Measurements from ENCODE around the gene RNF11.
"Not testable (repeated sequence)": the region's sequence is repeated elsewhere in the genome, so short reads cannot be mapped to it uniquely, and the experiment has no call there.

The RNF11 gene

GRCh38 chr1:51227231-51227960, 8.7 kb upstream of the RNF11 start:
- DNase-seq (ENCODE audit: low read depth, low spot score): not testable (repeated sequence)

DNA sequence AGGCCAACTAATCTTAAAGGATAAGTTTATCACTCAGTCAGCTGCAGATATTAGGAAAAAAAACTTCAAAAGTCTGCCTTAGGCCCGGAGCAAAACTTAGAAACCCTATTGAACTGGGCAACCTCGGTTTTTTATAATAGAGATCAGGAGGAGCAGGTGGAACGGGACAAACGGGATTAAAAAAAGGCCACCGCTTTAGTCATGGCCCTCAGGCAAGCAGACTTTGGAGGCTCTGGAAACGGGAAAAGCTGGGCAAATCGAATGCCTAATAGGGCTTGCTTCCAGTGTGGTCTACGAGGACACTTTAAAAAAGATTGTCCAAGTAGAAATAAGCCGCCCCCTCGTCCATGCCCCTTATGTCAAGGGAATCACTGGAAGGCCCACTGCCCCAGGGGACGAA, 7.6 kb upstream of the RNF11 start:
- not testable (repeated sequence) for DNase-seq (ENCODE audit: low read depth, low spot score)

DNA sequence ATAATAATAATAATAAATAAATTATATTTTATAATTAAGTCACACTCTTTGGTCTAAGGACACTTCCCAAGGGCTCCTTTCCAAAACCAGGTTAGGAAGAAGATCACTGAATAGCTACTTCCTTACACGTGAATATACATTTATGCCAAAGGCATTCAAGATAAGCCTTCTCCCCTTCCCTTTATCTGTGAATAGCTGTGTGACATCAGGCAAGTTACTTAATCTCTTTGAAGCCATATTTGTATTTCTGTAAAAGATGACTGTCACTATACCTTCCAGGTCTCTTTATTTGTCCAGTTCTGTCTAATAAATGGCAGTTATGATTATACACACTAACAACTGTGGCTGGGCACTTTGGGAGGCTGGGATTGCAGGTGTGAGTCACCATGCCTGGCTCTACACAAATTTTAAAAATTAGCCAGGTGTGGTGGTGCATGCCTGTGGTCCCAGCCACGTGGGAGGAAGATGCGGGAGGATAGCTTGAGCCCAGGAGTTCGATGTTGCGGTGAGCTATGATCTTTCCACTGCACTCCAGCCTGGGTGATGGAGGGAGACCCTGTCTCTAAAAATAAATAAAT, 5.5 kb upstream of the RNF11 start:
- no peak for DNase-seq (ENCODE audit: low read depth, low spot score)

GRCh38 chr1:51231120-51231519, 5.0 kb upstream of the RNF11 start:
- no peak for DNase-seq (ENCODE audit: low read depth, low spot score)

GRCh38 chr1:51231896-51232295, 4.2 kb upstream of the RNF11 start:
- DNase-seq (ENCODE audit: low read depth, low spot score): no peak

DNA sequence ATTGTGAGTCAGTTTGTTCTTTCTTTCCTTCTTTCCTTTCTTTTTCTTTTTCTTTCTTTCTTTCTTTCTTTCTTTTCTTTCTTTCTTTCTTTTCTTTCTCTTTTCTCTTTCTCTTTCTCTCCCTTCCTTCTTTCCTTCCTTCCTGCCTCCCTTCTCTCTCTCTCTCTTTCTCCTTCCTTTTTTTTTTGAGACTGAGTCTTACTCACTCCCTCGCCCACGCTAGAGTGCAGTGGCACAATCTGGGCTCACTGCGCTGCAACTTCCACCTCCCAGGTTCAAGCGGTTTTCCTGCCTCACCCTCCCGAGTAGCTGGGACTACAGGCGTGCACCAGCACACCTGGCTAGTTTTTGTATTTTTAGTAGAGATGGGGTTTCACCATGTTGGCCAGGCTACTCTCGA, 1.8 kb upstream of the RNF11 start:
- DNase-seq (ENCODE audit: low read depth, low spot score): not testable (repeated sequence)

DNA sequence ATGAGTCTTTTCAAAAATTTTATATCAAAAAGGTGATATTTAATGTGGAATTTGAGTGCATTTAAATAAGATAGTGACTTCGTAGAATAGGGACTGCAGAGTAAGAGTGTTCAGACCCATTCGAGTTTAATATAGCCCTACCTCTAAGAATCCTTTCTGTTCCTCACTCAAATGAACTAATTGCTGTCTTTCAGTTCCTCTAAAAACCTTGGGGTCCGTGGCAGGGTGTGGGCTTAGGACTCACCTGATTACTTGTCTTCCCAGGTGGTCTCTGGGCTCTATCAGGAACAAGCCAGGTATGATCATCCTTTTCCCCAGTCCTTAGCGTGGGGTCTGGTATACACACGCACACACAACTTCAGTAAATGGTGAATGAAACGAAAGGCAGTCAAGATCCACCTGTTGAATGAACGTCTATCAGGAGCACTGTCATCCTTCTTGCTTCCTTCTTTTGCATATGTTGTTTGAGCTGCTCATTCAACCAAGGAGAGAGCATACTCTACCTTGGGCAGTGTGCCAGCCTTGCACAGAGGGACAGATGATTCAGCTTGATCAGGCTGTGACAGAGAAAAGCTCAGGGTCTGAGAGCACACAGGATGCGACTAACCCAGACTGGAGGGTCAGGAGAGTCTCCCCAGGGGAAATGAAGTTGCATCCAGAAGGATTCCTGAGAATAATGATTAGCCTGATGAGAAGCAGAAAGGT, 1.2 kb upstream of the RNF11 start:
- DNase-seq (ENCODE audit: low read depth, low spot score): peak; percentile 58

DNA sequence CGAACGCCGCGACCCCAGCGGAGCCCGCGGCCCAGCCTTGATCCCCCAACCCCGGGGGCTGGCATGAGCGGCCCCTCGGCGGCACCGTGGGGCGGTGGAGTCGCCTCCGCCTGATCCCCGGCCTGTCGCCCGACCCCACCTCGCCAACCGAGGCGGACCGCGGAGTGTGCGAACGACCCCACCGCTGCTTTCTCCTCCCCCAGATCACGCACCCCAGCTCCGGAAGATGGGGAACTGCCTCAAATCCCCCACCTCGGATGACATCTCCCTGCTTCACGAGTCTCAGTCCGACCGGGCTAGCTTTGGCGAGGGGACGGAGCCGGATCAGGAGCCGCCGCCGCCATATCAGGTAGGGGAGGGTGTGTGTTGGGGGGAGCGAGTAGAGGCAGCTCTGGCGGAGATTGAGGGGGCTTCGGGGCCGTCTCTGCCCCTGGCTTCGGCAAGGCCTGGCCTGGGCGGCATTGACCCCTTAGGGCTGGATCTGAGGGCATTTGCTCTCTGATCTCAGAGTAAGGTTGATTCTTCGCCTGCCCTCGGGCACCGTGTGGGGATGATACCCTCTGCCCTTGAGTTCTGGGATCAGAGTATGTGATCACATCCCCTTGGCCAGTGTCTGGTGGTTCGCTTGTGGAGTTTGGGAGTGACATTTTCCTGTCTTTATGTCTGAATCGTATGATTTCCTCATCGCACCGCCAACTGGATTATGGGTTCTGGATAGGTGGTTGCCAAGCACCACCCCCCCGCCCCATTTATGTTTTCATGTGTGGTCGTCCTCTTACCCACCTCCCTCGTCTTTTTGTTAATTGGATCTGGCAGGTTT, 668 bp downstream of the RNF11 start:
- peak; percentile 65 for DNase-seq (ENCODE audit: low read depth, low spot score)

DNA sequence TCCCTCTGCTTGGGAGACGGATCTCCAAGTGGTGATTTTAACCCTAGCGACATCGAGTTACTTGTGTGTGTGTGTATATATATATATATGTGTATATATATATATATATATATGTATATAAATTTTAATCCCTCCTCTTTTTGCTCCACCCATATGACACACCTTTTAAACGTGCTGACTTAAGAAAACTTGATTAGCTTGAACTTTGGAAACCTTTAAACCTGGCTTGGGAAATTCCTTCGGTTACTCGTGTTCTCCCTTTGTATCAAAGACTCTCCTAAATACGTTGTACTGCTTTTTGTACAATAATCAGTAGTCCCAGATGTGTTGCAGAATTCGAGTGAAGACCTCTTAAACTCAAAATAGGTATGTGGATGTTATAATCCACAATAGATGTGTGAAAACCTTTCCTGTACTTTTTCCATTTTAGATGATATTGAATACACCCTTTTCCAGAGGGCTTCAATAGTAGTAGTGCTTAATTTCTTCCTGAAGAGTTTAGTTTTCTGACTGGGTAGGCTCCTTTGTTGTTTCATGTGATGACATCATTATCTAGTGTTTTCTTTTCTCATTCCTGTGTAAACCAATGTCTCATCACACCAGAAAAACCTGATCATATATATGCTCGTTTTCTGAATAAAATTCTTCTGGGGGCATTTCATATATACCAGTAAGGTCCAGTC, 1.4 kb downstream of the RNF11 start:
- DNase-seq (ENCODE audit: low read depth, low spot score): peak; percentile 51

GRCh38 chr1:51238034-51238403, 1.9 kb downstream of the RNF11 start:
- peak; percentile 46 for DNase-seq (ENCODE audit: low read depth, low spot score)

GRCh38 chr1:51240084-51240483, 4.0 kb downstream of the RNF11 start:
- no peak for DNase-seq (ENCODE audit: low read depth, low spot score)

- no peak for DNase-seq (ENCODE audit: low read depth, low spot score)
Measured at GRCh38 chr1:51241119-51241518, 5.0 kb downstream of the RNF11 start.

GRCh38 chr1:51242546-51242945, 6.5 kb downstream of the RNF11 start:
- no peak for DNase-seq (ENCODE audit: low read depth, low spot score)

GRCh38 chr1:51247022-51247421, 10.9 kb downstream of the RNF11 start:
- DNase-seq (ENCODE audit: low read depth, low spot score): no peak

GRCh38 chr1:51247499-51247898, 11.4 kb downstream of the RNF11 start:
- no peak for DNase-seq (ENCODE audit: low read depth, low spot score)

DNA sequence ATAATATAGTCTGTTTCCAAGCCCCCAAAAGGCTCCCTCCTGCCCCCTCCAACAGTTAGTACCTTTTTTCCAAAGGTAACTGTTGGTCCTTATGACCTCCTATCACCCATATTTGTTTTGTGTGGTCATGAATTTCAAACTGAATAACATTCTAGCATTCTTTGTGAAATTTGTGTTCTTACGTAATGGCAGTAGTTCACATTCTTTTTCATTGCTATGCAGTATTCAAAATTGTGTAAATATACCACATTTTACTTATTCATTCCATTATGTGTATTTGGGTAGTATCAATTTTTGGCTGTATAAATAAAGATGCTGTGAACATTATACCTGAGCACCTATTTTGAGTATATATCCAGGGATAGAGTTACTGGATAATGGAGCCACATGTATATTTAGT, 13.4 kb downstream of the RNF11 start:
- no peak for DNase-seq (ENCODE audit: low read depth, low spot score)

- not testable (repeated sequence) for DNase-seq (ENCODE audit: low read depth, low spot score)
Measured at GRCh38 chr1:51250729-51251128, 14.7 kb downstream of the RNF11 start.

DNA sequence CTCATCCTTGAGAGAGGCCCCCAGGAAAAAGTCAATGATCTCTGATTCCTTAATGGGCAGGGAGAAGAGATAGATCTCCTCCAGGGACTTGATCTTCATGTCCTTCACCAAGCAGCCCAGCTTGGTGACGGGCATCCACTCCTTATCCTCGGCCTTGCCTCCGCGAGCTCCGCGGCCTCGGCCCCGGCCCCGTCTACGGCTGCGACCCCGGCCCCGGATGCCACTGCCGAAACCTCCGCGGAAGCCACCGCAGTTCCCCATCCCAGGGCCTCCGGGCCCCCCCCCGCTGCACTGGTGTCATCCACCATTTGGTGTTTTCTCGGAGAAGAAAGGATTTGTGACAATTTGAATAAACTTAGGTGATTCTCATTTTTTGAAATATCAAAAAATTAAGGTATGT, 15.1 kb downstream of the RNF11 start:
- not testable (repeated sequence) for DNase-seq (ENCODE audit: low read depth, low spot score)

- DNase-seq (ENCODE audit: low read depth, low spot score): no peak
Measured at GRCh38 chr1:51252366-51252765, 16.3 kb downstream of the RNF11 start.

DNA sequence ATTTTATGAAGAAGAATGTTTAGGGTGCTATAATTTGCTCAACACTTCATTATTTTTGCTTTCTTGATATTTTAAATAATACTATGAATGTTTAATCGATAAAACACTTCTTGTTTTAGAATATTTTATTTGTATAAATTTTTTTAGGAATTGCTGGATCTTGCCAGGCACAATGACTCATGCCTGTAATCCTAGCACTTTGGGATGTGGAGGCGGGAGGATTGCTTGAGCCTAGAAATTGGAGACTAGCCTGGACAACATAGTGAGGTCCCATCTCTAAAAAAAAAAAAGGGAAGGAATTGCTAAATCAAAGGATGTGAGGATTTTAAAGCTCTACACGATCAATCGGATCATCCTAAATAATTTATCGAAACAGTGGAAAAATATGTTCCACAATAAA, 17.6 kb downstream of the RNF11 start:
- no peak for DNase-seq (ENCODE audit: low read depth, low spot score)

DNA sequence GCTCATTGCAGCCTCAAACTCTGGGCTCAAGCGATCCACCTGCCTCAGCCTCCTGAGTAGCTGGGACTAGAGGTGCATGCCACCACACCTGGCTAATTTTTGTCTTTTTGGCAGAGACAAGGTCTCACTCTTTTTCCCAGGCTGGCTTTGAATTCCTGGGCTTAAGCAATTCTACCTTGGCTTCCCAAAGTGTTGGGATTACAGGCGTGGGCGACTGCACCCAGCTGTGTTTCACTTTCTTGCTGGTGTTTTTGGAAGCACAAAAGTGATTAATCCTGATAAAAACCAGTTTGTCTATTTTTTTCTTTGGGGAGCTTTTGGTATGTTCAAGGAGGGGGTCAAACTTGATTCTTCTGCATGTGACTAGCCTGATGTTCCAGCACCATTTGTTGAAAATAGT, 19.3 kb downstream of the RNF11 start:
- no peak for DNase-seq (ENCODE audit: low read depth, low spot score)
